Fibroblast of skin of right biceps (primary cell): ENCODE results near the gene DENND5A.
A peak's percentile ranks its signal among the peaks of the same experiment; 100 is the strongest.
"Not testable (repeated sequence)": the region's sequence is repeated elsewhere in the genome, so short reads cannot be mapped to it uniquely, and the experiment has no call there.

ENCODE experiments used
- DNase-seq: peaks from one replicate; pipeline ENCODE4 v3.0.0-alpha.2; 2013

DENND5A gene

DNA sequence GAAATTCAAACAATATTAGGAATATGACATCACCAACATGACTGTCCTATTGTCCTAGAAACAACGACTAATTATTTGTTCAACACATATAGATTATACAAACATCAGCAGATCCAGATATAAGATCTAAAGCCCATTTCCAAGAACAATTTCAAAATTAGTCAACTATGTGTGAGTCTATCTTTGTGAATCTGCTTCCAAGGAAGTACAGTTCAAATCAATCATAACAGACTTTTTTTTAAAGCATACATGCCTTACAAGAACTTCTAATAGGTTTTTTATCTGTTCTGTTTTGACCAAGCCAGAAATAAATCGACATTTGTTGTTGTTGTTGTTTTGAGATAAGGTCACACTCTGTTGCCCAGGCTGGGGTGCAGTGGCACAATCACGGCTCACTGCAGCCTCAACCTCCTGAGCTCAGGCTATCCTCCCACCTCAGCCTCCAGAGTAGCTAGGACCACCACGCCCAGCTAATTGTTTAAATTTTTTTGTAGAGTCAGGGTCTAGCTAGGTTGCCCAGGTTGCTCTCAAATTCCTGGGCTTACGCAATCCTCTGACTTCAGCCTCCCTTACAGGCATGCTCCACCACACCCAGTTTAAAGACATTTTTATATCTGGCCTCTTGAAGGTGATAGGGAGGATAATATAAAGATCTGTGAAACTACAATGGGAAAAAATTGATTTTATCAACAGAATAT lies 54.8 kb downstream of the DENND5A start:
- DNase-seq, result no peak

DNA sequence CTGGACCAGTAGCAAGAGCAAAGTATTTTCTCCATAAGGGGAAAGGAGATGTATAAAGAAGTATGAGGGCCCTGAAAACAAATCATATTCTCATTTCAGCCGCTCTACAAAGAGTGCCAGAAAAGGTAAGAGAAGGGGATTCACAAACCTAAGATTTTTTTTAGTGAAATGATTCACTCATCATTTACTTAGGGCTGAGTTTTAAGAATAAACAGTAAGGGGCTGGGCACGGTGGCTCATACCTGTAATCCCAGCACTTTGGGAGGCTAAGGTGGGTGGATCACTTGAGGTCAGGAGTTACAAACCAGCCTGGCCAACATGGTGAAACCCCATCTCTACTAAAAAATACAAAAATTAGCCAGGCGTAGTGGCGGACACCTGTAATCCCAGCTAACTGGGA lies 55.5 kb downstream of the DENND5A start:
- DNase-seq, result not testable (repeated sequence)

DNA sequence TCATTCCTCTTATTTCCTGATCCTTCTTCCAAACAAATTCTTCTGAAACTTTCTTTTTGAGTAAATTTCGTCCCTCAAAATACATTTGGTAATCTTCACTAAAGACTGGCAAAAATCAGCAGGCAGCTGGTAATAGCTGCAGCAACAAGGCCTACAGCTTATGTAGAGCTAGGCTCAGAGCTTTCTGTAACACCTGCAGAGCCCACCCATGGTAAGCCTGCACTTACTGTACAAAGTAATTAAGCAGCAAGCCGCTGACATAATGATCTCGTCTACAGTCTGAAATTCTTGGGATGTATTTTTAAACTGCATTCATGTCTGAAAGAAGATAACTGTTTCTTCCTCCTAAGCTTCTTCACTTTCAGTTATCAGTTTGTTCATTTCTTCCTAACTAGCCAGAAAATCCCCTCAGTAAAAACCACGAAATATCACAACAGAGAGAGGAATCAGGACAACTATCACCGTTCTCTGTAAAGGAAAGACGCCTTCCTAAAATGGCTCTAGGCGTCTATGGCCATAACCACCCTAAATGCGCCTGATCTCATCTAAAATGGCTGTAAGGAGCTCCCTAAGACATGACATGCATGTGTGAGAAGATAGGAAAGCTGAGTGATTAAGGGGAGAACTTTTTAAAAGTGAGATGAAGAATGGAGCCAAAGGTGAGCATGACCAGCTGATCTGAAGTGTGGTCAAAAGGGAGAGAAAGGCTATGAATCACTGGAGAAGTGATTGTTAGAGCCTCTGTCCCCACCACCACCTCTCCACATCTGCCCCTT lies 56.2 kb downstream of the DENND5A start:
- no peak for DNase-seq

DNA sequence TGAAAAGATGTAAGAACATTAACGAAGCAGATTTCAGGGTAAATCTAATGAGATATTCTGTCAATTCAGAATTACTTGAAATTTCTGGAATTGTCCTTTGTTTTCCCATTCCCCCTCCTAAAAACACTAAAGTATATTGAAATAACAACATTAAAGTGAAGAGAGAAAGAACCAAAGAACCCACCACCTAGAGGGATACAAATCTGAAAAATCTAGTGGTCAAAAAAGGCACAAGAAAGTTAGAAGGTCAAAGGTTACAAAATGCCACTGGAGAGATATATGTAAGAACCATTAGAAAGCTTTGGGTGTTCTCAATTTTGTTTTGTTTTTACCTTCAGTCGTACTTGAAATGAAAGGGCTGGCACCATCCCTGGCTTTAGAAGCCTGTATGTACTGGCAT lies 57.9 kb downstream of the DENND5A start:
- no peak for DNase-seq

DNA sequence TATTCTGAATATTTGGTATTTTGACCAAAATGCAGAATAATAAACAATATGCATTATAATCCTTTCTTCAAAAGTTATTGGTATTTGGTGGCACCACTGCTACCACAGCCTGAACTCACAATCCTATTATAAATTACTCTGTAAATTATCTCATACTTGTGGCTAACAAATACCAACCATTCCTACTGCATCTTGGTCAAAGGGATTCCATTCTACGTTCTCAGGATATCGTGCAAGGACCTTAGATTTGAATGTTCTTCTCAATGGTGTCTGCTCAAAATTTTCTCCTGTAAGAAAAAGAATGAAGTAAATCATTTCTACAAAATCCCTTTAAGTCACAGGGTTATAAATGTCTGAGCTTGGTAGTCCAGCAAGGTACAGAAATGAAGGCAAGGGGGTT lies 58.7 kb downstream of the DENND5A start:
- DNase-seq, result peak; percentile 82

DNA sequence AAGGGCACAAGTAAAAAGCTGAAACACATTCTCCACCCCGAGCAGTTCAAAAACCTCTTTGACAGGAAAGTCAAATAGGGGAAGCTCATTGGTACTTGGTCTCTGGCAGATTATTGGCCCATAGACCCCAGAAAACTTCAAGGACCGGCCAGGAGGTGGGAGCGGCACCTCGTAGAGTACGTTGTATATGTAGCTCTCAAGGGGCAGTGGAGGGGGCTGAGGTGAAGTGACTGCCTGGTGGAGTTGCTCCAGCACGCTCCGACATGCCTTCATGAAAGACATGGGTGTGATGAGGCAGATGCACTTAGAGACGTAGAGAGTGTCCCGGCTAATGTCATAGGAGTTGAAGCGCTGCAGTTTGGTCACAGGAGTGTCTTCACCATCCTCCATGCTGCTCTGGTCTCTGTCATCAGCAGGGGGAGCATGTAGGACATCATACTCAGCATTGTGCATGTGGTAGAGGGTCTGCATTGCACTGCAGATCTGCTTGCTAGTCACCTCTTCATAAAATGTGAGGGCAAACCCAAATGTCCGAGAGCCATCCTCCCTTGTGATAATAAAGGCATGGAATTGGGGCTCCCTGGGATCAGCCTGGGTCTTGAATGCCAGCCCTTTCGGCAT lies 61.3 kb downstream of the DENND5A start:
- DNase-seq, result no peak

DNA sequence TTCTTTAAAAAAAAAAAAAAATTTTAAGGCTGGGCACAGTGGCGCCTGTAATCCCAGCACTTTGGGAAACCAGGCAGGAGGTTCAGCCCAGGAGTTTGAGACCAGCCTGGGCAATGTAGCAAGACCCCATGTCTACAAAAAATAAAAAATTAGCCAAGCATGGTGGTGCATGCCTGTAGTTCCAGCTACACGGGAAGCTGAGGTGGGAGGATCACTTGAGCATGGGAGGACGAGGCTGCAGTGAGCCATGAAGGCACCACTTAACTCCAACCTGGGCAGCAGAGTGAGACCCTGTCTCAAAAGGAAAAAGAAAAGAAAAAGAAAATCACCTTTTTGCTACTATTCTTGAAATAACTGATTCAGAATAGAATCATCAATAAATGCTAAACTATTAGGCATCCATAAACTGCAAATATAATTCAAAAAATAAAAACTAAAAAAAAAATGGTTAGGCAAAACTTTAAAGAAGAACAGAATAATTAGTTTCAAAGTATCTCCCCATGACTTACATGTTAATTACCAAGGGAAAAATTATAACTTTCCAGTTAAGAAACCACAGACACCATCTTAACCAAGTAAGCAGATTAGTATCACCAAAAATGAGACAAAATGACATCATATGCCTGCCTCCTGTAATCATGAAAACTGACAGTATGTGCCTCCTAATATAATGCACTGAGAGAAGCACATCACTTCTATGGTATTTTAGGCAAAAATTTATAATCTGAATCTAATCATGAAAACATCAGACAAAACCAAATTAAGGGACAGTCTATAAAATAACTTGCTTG lies 63.6 kb downstream of the DENND5A start:
- no peak for DNase-seq

DNA sequence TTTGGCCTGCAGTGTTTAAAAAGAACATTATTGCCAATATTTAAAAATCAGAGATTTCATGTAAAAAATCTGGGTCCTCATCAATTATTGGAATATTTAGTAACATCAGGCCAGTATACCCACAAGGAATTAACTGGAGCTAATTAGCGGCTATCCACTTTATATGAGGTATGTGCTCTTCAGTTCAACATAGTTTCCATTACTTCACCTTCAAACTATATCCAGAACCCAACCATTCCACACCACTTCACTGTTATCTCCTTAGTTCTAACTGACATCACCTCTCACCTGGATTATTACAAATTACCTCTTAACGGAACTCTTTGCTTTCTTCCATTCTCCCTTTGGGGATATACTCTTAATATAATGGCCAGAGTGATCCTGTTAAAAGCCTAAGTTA lies 64.7 kb downstream of the DENND5A start:
- DNase-seq, result no peak

DNA sequence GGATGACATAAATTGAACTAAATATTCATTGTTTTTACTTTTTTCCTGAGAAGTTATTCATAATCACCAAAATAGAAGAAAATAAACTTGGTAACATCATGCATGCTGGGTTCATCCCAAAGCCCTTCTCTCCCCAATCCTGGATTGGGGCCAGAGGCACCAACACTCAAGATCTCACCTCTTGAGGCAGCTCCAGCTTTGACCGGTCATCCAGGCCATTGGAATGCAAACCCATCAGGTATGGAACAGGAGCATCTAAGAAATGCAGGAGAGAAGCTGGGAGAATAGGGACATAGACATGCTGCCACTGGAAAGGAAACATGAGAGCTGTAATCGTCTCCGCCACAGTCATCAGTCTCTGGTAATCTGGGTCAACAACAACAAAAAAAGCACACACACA lies 71.8 kb downstream of the DENND5A start:
- no peak for DNase-seq

DNA sequence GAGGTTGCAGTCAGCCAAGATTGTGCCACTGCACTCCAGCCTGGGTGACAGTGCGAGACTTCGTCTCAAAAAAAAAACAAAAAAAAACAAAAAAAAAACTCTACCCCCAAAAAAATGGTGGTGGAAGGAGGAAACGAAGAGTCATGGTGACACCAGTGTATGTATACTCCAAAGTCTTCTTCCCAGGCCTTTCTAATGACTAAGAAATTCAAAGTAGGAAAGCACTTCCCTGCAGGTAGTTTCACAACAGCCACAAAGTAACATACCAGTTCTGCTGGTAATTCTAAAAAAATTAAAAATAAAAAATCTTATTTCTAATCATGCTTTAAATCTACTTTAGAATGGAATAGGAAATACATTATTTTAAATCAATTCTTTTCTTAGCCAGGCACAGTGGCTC lies 72.6 kb downstream of the DENND5A start:
- DNase-seq, result no peak

DNA sequence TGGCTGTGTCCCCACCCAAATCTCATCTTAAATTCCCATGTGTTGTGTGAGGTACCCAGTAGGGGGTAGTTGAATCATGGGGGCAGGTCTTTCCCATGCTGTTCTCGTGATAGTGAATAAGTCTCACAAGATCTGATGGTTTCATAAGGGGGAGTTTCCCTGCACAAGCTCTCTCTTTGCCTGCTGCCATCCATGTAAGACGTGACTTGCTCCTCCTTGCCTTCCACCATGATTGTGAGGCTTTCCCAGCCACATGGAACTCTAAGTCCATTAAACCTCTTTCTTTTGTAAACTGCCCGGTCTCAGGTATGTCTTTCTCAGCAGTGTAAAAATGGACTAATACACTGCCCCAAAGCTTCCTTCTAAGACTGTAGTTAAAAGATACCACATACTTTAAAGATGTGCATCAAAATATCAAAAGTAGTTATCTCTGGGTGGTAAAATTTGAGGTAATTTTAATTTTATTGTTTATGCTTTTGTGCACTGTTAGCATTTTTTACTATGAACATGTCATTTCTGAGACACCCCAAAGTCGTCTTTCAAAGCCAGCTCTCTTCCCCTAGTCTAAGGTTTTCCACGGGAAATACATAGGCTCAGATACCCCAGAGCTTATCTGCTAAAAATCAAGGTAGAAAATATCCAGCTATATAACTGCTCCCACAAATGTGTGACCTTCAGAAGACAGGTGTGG lies 74.7 kb downstream of the DENND5A start:
- not testable (repeated sequence) for DNase-seq

DNA sequence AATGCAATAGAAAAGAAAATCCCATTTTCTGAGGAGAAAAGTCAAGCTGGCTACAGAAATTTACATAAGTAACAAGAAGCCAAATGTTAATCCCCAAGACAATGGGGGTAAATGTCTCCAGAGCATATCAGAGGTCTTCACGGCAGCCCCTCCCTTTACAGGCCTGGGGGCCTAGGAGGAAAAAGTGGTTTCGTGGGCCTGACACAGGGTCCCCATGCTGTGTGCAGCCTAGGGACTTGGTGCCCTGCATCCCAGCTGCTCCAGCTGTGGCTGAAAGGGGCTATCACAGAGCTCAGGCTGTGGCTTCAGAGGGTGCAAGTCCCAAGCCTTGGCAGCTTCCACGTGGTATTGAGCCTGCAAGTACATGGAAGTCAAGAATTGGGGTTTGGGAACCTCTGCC lies 76.3 kb downstream of the DENND5A start:
- not testable (repeated sequence) for DNase-seq

DNA sequence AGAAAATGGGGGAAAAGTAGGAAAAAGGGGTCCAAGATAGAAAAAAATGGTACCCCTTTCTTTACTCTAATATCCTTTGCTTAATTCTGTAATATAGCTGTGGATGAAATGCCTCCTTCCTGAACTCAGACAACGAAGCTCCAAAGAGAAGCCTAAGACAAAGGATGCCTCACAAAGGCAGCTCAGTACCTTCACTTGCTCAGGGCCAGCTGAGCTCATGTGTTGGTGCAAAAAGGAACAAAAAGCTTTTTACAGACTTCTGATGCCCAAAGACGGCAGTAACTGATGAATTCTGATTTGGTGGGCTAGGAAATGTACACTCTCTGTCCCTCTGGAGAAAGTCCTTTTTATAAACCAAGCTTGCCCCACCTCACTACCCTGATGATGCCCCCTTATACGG lies 77.5 kb downstream of the DENND5A start:
- DNase-seq, result no peak

DNA sequence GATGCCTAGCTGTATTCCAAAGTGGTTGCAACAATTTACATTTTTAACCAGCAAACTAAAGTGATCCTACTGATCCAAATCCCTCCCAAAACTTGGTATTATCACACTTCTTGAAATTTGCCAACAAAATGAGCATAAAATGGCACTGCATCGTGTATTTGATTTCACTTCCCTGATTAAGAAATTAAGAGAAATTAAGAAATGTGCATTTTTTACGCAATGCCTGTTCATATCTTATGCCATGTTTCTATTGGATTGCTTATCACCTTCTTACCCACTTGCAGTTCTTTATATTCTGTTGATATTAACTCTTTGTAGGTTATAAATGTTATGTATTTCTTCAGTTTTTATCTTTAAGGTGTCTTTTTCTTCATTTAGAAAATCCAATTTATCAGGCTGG lies 80.6 kb downstream of the DENND5A start:
- no peak for DNase-seq

DNA sequence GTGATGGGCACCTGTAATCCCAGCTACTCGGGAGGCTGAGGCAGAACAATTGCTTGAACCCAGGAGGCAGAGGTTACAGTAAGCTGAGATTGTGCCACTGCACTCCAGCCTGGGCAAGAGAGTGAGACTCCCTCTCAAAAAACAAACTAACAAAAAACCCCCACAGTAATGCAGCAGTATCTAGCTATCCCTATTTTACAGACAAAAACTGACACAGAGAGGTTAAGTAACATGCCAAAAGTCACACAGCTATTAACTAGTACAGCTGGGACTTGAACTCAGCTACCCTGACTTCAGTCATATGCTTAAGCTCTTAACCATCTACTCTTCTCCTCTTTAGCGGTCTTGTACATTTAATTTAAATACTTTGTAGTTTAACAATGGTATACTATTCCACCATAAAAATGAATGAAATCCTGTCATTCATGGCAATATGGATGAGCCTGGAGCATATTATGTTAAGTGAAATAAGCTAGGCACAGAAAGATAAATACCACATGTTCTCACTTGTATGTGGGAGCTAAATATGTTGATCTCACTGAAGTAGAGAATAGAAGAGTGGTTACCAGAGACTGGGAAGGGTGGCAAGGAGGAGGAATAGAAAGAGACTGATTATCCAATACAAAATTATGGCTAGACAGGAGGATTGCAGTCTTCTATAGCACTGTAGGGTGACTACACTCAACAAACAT lies 82.8 kb downstream of the DENND5A start:
- no peak for DNase-seq

DNA sequence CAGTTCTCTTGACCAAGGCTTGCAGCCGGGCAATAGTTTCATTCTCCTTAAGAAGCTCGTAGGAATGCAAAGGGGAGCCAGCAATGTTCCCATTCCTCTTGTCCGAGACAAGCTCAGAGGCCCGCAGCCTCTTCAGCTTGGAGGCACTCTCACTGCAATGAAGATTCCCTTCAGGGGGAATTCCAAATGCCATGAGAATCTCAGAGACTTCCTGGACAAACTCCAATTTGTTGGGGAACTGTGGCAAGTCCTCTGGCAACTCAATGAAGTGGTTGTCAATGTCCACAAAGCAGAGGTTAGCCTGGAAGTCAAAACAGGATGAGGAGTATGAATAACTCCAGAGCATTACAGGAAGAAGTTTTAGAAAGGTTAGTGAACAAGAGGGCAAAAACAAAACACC lies 84.4 kb downstream of the DENND5A start:
- DNase-seq, result peak; percentile 20

DNA sequence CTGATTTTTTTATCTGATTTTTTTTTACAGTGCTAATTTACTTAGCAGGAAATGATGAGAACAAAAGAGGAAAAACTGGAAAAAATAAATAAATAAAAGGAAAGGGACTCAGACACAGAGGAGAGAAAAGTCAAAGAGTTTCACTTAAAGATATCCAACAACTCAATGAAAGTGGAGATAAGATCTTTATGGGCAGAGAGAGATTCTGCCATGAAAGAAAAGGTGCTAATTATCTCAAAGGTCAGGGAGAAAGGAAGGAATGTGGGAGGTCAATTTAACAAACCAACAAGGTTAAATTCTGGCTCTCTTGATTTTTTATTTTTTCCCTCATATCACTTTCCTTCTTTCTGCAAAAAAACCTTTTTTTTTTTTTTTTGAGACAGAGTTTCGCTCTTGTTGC lies 86.0 kb downstream of the DENND5A start:
- no peak for DNase-seq

DNA sequence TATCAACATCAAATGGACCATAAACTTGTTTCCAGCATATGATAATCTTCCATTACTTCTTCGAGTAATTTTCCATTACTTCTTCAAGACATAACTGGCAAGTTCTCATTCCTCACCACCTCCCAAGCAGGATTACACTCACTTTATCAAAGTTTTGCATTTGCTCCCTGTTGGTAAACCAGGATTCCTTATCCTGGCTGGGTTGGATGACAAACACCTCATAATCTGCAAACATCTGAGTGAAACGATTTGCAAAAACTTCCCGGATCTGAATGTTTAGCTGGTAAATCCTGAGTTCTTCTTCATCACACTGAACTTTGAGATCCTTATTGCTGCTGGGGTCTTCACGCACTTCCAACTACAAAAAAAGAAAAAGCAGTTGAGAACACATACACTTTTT lies 86.4 kb downstream of the DENND5A start:
- DNase-seq, result no peak

DNA sequence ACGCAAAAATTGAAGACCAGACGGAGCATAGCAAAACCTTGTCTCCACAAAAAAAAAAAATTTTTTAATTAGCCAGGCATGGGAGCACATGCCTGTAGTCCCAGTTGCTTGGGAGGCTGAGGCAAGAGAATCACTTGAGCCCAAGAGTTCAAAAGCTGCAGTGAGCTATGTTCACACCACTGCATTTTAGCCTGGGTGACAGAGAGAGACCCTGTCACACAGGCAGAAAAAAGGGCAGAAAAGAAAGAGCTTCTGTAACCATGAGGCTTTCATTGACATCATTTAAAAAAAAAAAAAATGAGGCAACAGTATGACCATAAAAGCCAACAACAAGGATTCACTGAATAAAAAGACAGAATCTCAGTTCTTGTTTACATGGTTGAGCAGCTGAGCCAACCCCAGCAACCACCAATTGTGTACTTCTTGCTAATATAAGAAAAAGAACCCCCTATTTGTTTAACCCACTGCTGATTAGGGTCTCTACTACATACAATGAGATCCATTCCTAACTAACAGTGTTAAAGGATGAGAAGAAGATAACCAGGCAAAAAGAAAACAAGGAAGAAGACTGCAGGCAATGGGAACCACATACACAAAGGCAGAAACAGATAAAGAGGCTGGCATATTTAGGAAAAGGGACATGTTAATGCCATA lies 87.6 kb downstream of the DENND5A start:
- DNase-seq, result no peak

DNA sequence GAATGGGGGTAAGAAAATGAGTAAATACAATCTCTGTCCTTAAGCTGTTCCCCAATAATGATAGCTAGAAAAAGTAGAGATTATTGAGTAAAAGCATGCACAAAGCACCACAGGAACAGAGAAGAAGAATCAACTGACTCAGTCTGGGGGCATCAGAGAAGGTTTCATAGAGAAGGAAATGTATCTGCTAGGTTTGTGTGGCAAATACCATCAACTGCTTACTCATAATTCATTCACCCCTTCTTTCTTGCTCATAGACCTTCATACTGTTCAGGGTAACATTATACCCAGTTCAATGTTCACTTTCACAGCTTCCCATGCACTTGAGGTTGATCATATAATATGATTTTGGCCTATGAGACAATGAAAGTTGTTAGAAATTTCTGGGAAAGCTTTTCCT lies 88.6 kb downstream of the DENND5A start:
- DNase-seq, result no peak

DNA sequence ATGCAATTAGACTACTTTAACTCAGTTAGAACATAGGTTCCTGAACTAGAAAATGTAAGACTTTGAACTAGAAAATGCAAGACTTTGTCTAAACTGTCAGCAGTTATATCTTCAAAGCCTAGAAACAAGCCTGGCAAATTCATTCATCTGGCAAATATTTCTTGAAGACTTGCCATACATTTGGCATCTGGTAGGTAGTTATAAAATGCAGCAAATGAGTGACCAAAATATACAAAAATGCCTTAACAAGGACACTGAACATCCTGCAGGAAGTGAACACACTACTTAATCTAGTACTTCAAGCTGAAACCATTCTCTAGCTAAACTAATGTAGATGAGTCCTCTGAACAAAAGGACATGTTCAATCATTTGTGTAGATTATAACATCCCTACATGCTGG lies 89.0 kb downstream of the DENND5A start:
- no peak for DNase-seq

DNA sequence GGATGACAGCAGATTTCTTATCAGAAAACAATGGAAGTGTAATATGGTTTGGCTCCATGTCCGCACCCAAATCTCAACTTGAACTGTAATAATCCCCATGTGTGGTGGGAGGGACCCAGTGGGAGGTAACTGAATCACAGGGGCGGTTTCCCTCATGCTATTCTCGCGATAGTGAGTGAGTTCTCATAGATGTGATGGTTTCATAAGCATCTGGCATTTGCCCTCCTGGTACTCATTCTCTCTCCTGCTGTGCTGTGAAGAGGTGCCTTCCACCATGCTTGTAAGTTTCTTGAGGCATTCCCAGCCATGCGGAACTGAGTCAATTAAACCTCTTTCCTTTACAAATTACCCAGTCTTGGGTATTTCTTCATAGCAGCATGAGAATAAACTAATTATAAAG lies 92.8 kb downstream of the DENND5A start:
- no peak for DNase-seq
